Stimulated activated CD8-positive, alpha-beta memory T cell treated with anti-CD3 and anti-CD28 coated beads, Interleukin-7, amount 100 ng/mL, for 1 hour (primary cell): ENCODE measurements around the gene PPP2R5C.

Experiments
- DNase-seq, 2 donors: peaks; one replicate each; pipeline ENCODE4 v3.0.0-alpha.2; 2020; ENCODE audit warnings: low read depth in 2 of 2

PPP2R5C gene

DNA sequence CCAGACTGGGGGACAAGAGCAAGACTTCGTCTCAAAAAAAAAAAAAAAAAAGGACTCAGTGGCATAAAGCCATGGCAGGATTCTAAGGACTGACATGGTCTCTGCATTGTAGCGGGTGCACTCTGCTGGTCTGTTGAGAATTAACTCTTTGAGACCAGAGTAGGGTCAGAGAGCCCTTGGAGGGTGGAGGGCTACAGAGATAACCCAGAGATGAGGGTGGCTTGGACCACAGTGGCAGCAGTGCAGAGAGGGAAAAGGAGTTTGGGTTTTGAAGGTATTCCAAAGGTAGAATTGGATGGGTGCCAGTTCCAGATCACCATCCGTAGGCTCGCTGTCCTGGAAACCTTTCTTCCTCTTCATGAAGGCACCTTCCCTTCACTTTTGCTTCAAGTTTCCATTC, 188.6 kb downstream of the PPP2R5C start:
- no peak for DNase-seq

DNA sequence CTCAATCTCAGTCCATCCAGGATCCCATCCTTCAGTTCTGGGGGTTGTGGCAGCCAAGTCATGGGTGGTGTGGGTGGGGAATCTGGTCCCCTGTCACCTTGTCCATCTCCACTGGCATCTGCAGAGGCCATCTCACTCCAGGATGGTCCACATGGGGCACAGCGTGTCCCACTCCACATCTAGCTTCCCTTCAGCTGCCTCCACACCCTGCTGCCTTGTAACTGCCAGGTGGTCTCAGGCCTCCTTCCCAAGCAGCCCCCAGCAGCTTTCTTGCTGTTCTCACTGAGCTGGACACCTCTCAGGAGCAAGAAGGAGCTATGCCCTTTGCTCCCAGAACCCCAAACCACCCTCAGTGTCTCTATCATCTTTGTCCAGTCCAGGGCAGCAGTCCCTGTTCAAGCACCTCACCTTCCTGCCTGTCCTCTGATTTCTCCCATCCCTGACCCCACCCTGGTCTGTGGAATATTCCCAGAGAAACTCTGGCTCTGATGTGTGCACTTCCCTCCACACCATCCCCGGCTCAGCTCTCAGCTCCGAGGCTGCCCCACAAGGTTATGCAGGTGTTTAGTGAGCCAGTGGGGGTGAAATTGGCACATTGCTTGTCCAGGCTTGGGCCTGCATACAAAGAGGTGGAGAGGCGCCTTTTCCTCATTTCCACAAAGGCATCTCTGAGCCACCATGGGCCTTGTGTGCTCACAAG, 189.2 kb downstream of the PPP2R5C start:
- DNase-seq = no peak

DNA sequence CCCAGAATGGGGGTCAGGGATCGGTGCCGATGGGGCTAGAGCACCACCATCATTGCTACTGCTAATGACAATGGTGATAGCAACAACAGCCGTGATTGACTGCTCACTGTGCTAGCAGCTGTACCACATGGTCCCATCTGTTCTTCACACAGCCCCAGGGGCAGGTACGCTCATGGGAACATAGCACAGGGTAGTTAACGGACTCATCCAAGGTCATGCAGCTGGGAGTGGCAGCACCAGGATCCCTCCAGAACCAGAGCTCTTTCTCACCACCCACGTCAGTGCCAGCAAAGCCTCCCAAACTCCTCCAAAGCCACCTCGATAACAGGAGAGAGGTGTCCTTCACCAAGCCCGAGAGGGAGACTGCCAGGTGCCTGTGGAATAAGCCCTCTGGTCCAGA, 191.6 kb downstream of the PPP2R5C start:
- no peak for DNase-seq

DNA sequence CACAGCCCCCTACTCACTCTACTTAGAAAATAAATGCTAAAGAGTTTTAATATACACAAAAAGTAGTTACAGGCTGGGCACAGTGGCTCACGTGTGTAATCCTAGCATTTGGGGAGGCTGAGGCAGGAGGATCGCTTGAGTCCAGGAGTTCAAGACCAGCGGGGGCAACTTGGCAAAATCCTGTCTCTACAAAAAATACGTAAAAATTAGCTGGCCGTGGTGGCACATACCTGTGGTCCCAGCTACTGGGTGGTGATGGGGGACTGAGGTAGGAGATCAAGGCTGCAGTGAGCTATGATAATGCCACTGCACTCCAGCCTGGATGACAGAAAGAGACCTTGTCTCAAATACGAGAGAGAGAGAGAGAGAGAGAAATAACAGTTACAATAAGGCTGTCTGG, 193.0 kb downstream of the PPP2R5C start:
- no peak for DNase-seq

DNA sequence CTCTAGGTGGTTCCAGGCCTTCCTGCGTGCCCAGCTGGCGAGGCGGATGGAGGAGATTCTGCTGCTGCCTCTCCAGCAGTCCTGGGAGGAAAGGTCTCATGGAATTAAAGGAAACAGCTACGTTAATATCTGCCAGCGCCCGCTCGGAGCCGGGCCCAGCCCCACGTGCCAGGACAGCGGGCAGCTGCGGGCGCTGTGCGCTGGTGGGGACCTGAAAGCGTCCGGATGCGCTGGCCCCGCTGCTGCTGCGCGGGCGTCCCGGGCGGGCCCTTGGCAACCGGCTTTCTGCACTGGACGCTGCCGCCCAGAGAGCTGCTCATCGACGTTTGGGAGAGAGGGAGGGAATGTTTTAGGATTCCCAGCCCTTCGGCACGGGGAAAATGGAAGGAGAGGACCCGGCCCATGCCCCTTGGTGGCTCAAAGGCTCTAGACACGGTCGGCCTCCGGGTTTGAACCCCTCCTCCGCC, 194.2 kb downstream of the PPP2R5C start:
- no peak for DNase-seq

DNA sequence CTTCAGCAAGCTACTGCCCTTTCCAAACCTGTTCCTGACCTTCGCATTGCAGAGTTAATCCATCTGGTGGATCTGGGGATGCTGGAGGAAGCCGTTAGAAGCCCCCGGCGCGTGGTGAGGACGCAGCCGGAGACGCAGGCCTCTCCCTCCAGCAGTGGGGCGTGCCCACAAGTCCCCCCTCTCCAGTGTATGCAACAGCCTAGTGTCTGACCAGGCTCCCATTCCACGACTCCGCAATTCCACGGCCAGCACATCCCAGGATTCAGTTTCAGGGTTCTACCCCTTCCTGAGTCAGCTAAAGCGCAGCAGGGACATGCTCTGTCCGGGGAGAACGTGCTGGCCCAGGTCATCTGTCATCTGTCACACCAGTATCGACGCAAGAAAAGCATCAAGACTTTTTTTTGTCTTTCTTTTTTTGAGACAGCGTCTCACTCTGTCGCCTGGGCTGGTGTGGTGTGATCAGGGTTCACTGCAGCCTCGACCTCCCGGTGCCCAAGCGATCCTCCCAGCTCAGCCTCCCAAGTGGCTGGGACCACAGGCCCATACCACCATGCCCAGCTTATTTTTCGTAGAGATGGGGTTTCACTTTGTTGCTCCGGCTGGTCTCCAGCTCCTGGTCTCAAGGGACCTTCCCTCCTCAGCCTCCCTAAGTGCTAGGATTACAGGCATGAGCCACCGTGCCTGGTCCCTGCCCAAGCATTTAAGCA, 194.8 kb downstream of the PPP2R5C start:
- DNase-seq = no peak

DNA sequence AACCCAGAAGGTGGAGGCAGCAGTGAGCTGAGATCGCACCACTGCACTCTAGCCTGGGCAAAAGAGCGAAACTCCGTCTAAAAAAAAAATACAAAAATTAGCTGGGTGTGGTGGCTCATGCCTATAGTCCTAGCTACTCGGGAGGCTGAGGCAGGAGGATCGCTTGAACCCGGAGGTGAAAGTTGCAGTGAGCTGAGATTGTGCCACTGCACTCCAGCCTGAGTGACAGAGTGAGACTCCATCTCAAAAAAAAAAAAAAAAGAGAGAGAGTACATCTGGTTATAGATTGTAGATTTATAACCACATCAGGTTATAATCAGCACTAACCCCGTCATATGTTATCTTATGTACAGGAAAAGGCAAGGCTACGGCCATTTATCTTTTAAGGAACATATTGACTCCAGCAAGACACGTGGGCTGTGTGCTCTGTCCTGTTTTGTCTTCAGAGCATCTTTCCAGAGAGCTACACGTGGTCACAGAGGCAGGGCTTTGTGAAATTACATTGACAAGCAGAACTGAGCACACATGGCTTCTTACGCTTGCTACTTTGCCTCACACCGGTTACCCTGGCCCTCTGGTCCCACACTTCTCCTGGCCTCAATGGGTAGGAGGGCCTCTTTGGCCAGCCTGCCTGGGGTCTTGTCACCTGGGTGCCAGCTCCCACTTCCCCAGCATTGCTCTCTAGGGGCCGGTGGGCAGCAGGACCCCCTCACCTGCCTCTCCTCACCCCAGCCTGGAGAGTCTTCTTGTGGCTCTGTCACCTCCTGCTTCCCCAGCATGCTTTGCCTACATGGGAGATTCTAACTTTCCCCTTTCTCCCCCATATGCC, 196.1 kb downstream of the PPP2R5C start:
- no peak for DNase-seq

DNA sequence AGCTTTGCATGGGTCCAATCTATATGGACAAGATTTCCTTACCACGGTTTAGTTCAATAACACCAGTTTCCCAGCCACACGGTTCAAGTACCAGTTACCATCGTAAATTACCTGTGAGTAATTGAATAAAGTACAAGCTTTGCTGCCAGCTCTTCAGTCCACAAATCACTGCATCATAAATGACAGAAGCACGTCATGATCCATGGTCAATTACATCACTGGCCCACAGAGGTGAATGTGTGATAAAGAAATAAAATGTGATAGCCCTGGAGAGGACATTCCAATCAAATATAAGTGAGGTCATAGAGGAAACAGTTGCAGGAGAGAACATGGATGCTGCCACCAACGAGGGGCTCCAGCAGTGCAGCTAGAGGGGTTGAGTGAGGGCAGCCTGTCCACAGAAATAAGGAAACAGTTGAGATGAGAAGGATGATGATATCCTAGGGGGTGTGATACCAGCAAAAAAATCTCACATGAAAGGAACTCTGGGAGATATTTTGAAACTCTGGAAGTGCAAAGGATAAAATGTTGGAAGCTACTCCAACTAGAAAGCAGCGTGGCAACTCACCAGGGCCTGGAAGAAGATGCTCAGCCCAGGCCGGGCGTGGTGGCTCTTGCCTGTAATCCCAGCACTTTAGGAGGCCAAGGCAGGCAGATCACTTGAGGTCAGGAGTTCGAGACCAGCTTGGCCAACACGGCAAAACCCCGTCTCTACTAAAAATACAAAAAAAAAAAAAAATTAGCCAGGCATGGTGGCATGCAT, 197.1 kb downstream of the PPP2R5C start:
- DNase-seq = no peak

DNA sequence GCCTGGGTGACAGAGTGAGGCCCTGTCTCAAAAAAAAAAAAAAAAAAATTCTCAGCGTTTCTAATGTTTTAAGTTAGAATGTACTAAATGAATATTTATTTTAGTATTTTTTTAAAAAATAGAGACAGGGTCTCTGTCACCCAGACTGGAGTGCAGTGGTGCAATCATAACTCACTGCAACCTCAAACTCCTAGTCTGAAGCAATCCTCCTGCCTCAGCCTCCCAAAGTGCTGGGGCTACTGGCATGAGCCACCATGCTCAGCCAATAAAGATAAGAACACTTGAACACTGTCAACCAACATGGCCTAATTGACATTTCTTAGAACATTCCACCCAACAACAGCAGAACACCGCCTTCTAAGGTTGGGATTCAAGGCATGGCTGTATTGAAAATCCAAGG, 197.8 kb downstream of the PPP2R5C start:
- DNase-seq = no peak

DNA sequence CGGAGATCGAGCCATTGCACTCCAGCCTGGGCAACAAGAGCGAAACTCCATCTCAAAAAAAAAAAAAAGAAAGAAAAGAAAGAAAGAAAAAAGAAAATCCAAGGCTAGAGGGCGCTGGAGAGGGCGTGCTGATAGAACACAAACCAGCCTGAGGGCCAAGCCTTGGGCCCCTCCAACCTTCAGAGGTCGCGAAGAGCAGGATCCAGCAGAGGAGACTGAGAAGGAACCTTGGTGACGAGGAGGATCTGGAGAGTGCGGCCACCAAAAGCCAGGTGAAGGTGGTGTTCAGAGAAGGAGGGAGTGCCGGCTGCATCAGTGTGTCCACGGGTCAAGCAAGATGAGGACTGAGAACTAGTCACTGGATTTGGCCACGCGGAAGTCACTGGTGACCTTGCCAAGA, 198.7 kb downstream of the PPP2R5C start:
- no peak for DNase-seq

DNA sequence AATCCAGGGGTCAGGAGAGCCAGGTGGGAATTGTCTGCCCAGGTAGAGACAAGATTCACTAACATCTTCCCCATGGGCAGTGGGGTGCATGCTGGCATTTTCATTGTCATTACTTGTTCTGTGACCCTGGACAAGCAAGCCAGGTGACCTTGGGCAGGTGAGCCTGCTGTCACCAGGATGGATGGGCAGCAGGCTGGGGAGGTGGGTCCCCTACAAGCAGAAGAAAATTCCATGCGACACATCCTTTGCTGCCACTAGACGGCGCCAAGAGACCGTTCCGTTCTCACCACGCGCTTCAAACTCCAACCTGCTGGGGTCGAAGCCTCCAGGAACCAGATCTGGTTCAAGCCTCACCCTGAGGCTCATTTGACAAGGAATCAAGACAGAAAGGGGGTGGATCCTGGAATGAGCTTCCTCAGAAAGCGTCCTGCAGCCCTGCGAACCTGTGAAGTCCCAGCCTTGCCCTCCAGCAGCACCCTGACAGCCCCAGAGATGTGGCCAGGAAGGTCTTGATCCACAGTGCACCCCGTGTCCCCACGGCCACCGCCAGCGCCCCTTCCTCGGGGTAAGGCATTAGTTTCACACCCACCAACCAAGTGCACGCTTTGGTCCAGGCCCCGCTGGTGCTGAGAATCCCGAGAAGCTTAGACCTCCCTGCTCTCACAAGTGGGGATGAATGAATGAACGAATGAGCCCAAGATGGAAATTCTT, 199.7 kb downstream of the PPP2R5C start:
- peak; percentile 50 to 54 for DNase-seq

DNA sequence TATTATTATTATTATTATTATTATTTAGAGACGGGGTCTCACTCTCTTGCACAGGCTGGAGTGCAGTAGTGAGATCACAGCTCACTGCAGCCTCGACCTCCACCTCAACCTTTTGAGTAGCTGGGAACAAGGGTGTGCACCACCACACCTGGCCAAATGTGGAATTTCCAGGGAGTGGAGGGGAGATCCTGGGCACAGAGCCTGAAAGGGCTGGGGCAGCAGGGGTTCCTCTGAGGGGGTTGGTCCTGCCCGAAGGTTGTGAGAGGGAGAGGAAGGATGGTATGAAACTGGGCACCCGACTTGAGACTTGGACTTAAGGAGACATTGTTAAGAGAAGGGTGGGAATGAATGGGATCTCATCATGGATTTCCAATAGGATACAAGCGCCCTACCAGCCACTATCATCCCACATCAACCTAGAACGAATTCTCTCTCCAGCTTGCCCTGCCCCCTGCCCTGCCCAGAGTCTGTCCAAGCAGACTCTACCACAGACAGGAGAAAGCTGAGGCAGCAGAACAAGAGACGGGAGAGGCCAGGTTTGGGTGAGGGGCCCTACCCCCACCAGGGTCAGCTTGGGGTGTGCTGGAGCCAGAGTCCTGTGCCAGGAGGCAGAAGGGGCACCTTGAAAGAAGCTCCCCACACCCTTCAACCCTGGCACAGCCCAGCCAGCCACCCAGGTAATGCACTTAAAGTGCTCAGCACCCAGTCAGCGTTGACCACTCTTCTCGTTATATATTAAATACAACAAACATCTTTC, 200.4 kb downstream of the PPP2R5C start:
- no peak for DNase-seq

DNA sequence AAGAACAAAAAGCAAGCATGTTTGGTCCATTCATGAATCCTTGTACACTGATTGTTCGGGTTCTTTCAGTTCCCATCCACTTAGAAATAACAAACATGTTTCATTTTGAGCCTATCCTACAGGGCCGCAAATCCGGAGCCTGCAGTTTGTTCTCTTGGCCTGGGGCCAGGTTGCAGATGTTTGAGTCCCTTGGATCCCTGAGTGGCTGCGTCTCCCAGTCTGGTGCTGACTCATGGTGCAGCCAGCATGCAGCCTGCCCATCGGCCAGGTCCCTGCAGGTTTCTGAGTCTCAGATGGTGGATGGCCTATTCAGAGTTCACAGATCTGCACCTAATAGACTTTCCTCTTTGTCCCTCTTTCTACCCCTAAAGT, 201.0 kb downstream of the PPP2R5C start:
- no peak for DNase-seq

DNA sequence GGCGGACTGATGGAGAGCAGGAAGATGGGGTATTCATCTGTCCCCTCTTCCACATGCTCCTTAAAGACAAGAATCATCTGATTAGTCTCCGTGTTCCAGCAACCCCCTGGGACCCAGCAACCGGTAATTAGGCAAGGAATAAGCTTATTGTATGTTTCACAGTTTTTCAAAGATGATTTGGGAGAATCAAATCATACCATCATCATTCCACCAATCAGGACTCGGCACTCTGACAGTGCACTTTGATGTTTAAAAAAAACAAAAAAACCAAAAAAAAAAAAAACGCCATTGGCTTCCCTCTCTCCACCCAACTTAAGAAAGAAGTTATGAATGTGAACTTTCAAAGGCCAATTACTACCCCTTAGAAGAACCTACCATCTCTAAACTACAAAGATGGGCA, 201.5 kb downstream of the PPP2R5C start:
- DNase-seq = no peak

DNA sequence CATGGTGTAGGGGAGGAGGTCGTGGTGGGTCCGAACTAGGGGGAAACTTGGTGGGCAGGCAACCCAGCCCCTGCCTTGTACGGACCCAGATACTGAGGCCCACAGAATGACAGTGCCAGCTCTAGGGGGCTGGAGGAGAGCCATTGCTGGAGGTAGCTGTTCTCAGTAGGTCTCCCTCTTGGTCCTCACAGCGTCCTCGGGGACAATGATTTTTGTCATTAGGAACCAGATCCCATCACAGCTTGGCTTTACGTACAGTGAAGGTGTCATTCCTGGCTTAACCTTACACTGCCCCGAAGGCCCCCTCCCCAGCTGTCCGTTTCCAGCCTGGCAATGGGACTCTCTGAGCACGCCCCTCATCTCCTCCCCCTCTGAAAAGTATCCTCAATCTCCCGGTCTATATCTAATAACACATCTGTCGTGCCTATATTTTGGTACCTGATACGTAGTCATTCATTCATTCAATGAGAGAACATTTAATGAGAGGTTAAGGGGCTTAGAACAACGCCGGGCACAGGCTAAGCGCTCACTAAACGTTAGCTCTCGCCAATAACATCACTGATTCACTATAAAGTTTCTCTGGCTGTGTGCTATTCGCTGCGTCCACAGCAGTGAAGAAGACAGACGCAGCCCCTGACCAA, 202.3 kb downstream of the PPP2R5C start:
- DNase-seq = no peak

DNA sequence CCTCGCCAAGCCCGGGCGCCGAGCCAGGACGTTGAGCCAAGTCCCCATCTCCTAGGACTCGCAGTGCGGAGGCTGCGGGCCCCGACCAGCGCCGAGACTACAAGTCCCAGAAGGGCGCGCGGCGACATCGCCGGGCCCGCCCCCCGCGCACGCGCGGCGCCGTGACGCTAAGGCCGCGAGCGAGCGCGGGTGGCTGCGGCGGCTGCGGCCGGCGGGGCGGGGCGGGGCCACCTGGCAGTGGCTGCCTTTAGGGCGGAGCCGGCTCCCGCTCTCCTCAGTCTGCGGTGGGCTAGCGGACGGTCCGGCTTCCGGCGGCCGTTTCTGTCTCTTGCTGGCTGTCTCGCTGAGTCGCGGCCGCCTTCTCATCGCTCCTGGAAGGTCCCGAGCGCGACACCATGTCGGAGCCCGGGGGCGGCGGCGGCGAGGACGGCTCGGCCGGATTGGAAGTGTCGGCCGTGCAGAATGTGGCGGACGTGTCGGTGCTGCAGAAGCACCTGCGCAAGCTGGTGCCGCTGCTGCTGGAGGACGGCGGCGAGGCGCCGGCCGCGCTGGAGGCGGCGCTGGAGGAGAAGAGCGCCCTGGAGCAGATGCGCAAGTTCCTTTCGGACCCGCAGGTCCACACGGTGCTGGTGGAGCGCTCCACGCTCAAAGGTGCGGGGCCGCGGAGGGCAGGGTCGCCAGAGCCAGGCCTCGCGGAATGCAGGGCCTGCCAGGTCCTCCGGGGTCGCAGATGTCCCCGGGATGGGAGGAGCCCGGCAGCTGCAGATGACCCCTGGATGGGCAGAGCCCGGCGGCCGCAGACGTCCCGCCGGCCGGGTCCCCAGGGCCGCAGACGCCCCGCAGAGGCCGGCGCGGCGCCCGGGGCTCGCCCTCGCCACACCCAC, 203.0 kb downstream of the PPP2R5C start, which contains the start of gene DYNC1H1:
DYNC1H1 (plus strand) TSS at position 277 of the 884 bp plus-strand sequence; CDS start at position 396, 119 bp downstream.
- DNase-seq = peak; percentile 74 to 75

DNA sequence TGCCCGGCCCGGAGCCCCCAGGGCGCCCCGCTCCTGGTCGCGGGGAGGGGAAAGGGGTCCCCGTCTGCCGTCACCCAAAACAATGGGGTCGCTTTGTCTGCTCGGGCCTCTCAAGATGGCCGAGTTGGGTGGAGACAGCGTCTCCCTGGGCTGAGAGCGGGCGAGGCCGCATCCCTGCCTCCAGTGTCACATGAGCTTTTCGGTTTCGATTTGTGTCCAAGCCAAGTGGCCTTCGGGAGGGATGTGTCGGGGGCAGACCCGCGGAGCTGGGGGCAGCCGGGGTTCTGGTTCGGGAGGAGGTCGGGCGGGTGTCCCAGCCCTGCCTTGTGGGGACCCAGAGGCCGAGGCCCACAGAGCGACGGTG, 203.7 kb downstream of the PPP2R5C start:
- DNase-seq = peak in 1 of 2 donors; percentile 31

DNA sequence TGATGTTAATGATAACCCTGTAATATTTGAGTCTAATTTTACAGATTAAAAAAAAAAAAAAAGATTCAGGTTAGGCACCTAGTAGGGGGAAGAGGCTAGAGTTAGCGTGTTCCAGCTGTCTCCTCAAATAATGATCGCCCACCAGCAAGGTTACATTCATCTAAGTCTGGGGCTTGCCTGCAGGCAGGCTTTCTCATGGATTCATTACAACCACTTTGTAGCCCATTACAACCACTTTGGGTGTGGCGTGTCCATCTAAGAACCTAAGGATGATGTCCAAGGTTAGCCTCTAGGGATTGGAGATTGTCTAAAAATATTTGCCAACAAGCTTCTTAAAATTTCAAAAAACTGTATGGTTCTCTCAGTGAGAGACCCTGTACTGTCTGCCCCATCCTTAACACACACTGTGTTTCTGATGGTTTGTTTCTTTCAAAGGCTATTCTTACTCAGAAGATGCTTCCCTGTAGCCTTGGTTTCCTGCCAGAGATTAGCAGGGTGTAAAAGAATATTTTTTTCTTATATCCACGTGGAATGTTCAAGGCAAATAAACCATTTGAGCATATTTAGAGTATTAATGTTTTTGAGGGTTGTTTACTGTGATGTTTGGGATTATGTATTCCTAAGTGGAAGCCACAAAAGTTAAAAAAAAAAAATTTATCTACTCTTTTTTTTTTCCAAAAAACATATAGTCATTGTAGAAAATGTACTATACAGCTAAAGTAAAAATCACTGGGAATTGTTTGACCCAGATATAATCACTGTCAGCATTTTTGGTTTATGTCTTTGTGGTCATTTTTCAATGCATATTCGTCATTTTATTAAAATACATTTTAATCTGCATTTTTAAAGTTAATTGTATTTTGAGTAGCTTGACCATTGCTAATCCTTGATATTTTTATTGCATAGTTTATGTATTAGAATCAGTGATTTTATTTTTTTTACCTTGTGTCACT, 204.5 kb downstream of the PPP2R5C start:
- no peak for DNase-seq
